ENCODE results near the gene ANXA6.
"Not testable (repeated sequence)": the region's sequence is repeated elsewhere in the genome, so short reads cannot be mapped to it uniquely, and the experiment has no call there.

The ANXA6 gene

DNA sequence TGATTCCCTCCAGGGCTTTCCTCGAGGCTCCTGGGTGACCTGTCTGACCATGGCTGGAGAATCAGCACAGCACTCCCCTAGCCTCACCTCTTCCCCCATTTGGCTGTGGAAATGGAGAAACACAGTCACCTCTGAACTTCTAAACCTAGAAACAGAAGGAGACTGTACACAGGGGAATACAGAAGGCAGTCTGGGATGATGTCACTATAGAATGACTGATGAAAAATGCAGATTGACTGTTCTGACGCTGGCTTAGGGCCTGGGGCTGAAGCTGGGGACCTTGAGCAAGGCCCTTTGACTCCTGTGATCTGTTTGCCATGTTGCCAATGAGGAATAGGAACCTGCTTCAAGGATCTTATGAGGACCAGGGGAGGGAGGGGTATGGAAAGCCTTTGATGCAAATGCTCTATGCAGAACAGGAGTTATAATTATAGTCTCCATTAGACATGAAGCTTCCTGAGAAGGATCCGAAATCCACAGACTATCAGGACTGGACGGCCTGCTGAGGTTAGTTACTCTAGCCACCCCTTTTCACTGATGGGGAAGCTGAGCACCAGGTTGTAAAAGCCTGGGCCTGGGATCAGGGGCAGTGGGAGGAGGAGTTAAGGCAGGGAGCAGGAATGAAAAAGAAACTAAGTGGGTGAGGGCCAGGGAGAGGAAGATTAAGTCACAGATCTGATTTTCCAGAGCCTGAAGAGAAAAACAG, 24.4 kb upstream of the ANXA6 start:
- TF ChIP-seq, protein P1, sequence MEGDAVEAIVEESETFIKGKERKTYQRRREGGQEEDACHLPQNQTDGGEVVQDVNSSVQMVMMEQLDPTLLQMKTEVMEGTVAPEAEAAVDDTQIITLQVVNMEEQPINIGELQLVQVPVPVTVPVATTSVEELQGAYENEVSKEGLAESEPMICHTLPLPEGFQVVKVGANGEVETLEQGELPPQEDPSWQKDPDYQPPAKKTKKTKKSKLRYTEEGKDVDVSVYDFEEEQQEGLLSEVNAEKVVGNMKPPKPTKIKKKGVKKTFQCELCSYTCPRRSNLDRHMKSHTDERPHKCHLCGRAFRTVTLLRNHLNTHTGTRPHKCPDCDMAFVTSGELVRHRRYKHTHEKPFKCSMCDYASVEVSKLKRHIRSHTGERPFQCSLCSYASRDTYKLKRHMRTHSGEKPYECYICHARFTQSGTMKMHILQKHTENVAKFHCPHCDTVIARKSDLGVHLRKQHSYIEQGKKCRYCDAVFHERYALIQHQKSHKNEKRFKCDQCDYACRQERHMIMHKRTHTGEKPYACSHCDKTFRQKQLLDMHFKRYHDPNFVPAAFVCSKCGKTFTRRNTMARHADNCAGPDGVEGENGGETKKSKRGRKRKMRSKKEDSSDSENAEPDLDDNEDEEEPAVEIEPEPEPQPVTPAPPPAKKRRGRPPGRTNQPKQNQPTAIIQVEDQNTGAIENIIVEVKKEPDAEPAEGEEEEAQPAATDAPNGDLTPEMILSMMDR (IDR thresholded peaks at IDR 0.05): no peak
- H3K27ac ChIP-seq: no peak overlapping the region
- no peak for DNase-seq (ENCODE audit: low spot score)
- H3K4me3 ChIP-seq: no peak overlapping the region

GRCh38 chr5:151180291-151180690, 22.7 kb upstream of the ANXA6 start:
- no peak for DNase-seq (ENCODE audit: low spot score)
- H3K27ac ChIP-seq: no peak overlapping the region
- TF ChIP-seq, protein P1 (IDR thresholded peaks at IDR 0.05): no peak
- H3K4me3 ChIP-seq: no peak overlapping the region

DNA sequence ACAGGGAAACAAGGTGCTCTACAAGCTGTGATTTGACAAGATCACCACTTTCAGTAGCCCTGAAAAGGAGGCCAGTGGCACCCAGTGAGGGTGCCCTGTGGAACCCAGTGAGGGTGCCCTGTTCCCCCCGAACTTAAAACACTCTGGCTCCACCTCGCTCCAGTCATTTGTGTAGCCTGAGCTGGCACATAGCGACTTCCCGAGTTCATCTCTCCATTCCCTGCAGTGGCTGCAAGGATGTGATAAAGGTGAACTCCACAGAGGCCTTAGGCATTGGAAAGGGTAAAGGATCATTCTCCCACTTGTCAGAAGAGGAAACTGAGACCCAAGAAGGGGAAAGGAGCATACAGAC, 21.9 kb upstream of the ANXA6 start:
- no peak overlapping the region for H3K27ac ChIP-seq
- DNase-seq (ENCODE audit: low spot score): peak; percentile 9
- TF ChIP-seq, protein P1 (IDR thresholded peaks at IDR 0.05): no peak
- no peak overlapping the region for H3K4me3 ChIP-seq

- H3K4me3 ChIP-seq: no peak overlapping the region
- DNase-seq (ENCODE audit: low spot score): peak; percentile 53
- H3K27ac ChIP-seq: no peak overlapping the region
- TF ChIP-seq, protein P1 (IDR thresholded peaks at IDR 0.05): no peak
These were observed 21.4 kb upstream of the ANXA6 start for GRCh38 chr5:151178777-151179488.

DNA sequence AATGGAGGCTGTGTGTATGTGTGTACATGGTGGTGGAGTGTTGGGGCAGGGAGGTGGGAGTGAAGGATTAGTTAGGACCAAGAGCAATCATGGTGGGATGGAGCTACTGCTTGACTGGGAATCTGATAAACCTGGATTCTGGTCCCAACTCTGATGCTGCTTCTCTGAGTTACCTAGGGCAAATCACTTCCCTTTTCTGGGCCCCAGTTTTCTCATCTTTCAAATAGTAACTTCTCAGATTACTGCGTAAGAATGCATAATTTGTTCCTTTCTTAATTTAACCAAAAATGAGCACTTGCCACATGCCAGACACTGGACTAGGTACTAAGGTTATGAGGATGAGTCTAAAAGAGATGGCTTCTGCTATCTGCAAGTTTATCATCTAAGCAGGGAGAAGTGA, 20.8 kb upstream of the ANXA6 start:
- no peak overlapping the region for H3K4me3 ChIP-seq
- DNase-seq (ENCODE audit: low spot score): no peak
- H3K27ac ChIP-seq: no peak overlapping the region
- TF ChIP-seq, protein P1 (IDR thresholded peaks at IDR 0.05): no peak

- H3K4me3 ChIP-seq; DNase-seq (ENCODE audit: low spot score); H3K27ac ChIP-seq: not testable (repeated sequence)
These were observed 18.7 kb upstream of the ANXA6 start for GRCh38 chr5:151176268-151176667.

DNA sequence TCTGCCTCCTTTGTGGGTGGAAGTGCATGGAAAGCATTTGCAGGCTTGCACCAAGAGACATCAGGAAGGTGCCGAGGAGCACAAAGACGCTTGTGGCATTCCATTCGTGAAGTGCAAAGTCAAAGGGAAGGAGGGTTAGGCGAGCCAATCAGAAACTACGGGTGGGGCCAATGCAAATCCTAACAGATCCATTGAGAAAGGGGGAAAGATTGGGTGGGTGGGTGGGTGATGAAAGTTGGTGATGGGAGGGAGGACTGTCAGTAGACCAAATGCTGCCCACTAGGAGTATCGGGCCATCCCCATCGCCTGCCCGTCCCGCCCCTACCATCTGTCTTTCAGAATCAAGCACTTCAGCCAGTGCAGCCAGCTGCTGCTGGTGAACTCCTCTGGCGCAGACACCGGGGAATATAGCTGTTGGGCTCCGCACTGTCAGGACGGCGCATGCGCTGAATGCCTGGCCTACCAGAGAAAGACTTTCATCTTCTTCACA, 17.1 kb upstream of the ANXA6 start:
- DNase-seq (ENCODE audit: low spot score): no peak
- TF ChIP-seq, protein P1 (IDR thresholded peaks at IDR 0.05): no peak
- H3K27ac ChIP-seq: no peak overlapping the region
- no peak overlapping the region for H3K4me3 ChIP-seq

Data from coronary artery (tissue), 2 donors.